Hematopoietic multipotent progenitor cell treated with erythropoietin and hydrocortisone succinate and interleukin-3 and kit ligand, for 8 days (in vitro differentiated cells): ENCODE results near the gene GRK5.
"Not testable (repeated sequence)": the region's sequence is repeated elsewhere in the genome, so short reads cannot be mapped to it uniquely, and the experiment has no call there.

Experiments
- DNase-seq: peaks from one replicate; pipeline ENCODE4 v3.0.0-alpha.2; 2015

Gene GRK5

DNA sequence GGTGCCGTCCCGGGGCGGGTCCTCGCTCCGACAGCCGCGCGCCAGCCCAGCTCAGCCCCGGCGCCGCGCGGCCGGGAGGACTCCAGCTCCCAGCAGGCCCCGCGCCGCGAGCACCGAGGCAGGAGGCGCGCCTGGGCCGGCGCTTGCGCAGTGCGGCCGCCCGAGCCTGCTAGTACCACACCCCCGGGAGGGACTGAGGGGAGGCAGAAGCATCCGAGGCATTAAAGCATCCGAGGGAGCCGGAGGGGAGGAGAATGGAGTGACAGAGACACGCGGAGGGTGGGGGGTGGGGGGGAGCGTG, at the start of gene GRK5:
Gene GRK5, plus strand, starts transcription at position 206 of the 301 bp plus-strand sequence. CDS start 347 bp downstream, outside the sequence.
- peak; percentile 93 for DNase-seq

DNA sequence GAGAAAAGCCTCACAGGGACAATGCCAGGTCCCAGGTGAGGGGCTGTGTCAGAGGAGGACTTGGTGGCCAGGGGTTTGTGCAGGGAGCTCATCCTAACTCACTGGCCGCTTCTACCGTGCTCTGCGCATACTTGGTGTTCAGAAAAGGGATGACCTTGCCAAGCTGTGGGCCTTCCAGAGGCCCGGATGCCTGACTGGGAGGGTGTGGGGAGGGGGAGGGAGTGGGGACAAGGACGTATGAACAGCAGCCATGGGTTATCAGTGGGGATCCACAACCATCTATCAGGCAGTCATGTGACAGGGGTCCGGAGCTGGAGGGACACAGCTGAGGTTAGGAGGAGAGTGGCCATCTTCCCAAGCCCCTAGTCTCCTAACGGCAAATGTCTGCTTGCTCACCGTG, 48.0 kb upstream of the GRK5 start:
- no peak for DNase-seq

DNA sequence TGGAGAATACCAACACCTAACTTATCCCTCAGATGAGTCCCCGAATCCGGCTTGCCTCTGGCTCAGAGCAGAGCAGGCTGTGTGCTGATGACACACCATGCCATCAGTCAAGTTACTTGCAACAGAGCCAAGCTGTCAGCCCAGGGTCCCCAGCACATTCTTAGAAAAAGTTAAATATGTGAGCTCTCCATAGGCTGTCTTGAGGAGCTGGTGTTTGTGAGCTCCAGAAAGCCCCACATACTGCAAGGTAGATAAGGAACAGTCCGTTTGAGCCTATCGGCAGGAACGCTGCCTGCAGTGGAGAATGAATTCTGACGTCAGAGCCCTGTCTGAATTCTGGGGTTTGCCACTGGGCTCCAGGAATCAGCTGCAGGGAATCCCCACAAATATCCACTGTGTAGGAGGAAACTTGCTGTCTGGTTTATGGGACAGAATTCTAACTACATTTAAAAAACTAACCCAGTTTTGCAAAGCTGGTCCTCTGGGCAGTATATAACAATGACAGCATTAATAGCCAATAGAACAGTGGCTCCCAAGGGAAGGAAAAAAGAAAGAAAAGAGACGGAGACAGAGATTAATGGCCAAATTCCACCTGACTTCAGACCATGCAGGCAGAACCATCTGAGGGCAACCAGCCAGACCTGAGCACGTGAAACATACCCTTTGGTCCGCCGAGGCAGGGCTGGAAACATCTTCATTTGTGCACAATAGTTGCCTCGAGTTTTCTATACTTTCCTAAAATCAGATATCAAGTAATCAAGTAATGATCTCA, 45.5 kb upstream of the GRK5 start:
- peak; percentile 47 for DNase-seq

DNA sequence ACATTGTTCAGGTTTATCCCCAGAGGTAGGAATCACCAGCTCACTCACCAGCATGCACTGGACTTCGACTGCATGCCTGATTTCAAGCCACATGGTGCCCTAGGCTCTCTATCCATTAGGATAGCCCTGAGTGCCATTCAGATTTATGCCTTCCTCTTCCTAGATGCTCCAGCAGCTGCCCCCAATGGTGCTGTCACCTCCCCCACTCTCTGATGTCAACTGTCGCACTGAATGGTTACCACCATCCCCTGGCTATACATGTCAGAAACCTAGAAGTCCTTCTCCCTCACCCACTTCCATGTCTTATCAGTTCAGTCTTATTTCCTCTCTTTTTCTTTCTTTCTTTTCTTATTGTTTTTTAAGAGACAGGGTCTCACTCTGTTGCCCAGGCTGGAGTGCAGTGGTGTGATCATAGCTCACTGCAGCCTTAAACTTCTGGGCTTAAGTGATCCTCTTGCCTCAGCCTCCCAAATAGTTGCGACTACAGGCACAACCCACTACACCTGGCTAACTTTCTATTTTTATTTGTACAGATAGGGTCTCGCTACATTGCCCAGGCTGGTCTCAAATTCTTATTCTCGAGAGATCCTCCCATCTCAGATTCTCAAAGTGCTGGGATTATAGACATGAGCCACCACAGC, 44.8 kb upstream of the GRK5 start:
- DNase-seq = no peak

GRCh38 chr10:119165171-119166117, 41.9 kb upstream of the GRK5 start, which contains the start of gene SFXN4:
Gene SFXN4, minus strand, starts transcription at chr10:119165714. Its CDS starts 67 bp downstream, at chr10:119165647.
- peak; percentile 80 for DNase-seq

GRCh38 chr10:119166118-119166500, 41.3 kb upstream of the GRK5 start:
- no peak for DNase-seq

- no peak for DNase-seq
These were observed 40.8 kb upstream of the GRK5 start for GRCh38 chr10:119166564-119166963.

DNA sequence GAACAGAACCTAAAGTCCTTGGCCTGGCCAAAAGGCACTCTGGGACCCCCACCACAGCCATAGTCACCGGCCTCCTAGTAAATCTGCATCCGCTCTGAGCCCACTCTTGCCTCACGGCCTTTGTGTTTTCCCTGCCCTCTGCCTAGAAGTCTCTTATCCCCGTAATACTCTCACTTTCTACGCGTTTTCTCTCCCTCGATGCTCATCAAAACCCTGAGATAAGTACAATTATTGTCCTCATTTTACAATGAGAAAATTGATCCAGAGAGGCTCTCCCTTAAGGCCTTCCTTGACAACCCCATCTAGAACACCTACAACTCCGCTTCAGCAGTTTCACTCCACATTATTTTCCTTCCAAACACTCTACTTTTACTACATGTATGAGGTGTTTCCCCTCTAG, 40.3 kb upstream of the GRK5 start:
- DNase-seq = no peak

GRCh38 chr10:119174109-119174508, 33.3 kb upstream of the GRK5 start:
- no peak for DNase-seq

DNA sequence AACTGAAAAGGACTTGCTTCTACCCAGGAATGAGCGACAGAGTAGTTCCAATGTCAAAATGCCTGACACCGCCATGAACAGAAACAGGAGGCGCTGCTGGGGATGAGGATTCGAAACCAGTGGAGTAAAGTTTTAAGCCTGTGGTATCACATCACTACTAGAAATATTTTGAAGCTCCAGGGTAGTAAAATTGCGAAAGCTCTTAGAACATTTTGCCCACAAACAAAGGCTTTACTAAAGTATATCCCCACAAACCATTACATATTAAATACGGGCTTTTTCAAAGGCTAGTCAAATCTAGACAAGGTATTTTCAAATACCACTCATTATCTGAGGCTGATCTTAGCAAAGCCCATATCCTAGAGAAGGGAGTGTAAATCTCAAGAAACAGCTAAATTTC, 31.2 kb upstream of the GRK5 start:
- DNase-seq = no peak

DNA sequence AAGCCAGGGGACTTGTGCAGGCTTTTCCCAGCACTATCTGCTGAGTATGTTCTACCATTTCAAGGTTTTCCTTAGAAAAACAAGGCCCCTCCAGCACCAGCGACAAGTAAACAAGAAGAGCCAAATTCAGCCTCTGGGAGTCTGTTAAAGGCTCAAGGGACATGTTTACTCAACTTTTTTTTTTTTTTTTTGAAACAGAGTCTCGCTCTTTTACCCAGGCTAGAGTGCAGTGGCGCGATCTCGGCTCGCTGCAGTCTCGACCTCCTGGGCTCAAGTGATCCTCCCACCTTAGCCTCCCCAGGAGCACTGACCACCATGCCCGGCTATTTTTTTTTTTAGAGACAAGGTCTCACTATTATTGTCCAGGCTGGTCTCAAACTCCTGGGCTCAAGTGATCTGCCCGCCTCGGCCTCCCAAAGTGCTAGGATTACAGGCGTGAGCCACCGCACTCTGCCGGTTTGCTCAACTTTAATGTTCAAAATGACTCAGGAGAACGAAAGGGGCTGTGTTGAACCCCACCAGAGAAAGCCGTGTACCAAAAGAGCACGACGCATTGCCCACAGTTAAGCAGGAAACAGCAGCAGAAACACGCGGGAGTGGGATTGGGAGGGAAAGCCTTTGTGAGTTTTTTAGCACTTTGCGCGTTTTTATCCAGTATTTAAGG, 29.5 kb upstream of the GRK5 start:
- no peak for DNase-seq

GRCh38 chr10:119178372-119179119, 28.8 kb upstream of the GRK5 start, which contains the start of gene PRDX3:
Gene PRDX3, minus strand, starts transcription at chr10:119178812. Its CDS starts 22 bp downstream, at chr10:119178790.
- DNase-seq = peak; percentile 89

DNA sequence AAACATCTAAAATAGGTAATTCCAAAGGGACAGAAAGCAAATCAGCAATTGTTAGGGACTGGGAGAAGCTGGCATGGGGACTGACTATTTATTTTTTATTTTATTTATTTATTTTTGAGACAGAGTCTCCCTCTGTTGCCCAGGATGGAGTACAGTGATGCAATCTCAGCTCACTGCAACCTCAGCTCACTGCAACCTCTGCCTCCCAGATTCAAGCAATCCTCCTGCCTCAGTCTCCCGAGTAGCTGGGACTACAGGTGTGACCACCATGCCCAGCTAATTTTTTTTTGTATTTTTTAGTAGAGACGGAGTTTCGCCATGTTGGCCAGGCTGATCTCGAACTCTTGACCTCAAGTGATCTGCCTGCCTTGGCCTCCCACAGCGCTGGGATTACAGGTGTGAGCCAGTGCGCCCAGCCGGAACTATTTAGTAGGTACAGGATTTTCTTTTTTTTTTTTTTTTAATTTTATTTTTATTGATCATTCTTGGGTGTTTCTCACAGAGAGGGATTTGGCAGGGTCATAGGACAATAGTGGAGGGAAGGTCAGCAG, 26.4 kb upstream of the GRK5 start:
- DNase-seq = not testable (repeated sequence)

- DNase-seq = no peak
These were observed 23.5 kb upstream of the GRK5 start for GRCh38 chr10:119183664-119184412.

DNA sequence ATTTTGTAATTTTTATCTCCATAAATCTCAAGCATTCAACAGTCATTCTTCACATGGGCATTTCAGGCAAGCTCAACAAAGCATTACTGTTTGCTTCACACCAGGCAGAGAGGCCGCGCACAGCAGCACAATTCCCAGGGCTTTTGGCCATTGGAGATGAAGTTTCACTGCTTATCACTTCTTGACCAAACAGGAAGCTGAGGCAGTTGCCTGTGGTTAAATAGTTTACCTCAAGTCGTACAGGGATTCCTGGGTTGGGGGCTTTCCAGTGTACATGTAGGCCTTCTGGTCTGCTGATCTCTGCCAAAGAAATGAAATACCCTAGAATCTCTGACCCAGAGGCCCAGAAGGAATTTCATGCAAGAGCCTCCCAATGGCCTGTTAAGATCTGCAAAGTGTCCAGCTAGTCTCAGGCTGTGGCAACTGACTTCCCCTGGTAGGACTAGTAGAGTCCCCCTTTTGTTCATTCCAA, 17.5 kb upstream of the GRK5 start:
- peak; percentile 56 for DNase-seq

- DNase-seq = no peak
These were observed 17.0 kb upstream of the GRK5 start for GRCh38 chr10:119190353-119190752.

GRCh38 chr10:119190954-119191785, 16.2 kb upstream of the GRK5 start:
- DNase-seq = no peak

GRCh38 chr10:119191881-119192280, 15.5 kb upstream of the GRK5 start:
- DNase-seq = no peak

DNA sequence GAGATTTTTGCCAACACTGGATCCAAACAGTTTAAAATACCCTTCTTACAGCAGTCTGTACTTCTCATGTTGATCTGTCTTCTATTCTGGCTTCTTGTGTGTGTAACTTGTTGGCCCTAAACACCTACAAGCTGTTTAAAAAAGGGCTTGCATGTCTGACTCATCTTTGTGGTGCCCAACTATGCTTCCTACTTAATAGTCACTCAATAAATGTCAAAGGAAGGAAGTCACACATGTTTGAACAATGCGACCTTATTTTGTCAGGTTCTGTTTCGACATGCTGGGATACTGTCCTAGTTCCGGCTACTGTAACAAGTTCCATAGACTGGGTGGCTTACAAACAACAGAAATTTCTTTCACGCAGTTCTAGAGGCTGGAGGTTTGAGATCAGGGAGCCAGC, 9.4 kb upstream of the GRK5 start:
- DNase-seq = no peak

GRCh38 chr10:119198438-119198837, 8.9 kb upstream of the GRK5 start:
- peak; percentile 60 for DNase-seq
